GM19438 (cell line): ENCODE data around the gene GDF7.

ENCODE experiments used
- ATAC-seq: cut with Tn5 transposase; IDR thresholded peaks from one replicate; pipeline ENCODE4 v1.9.1; 2021; ENCODE audit warnings: low read depth; ENCODE audit not compliant: unreplicated experiment

Gene GDF7

DNA sequence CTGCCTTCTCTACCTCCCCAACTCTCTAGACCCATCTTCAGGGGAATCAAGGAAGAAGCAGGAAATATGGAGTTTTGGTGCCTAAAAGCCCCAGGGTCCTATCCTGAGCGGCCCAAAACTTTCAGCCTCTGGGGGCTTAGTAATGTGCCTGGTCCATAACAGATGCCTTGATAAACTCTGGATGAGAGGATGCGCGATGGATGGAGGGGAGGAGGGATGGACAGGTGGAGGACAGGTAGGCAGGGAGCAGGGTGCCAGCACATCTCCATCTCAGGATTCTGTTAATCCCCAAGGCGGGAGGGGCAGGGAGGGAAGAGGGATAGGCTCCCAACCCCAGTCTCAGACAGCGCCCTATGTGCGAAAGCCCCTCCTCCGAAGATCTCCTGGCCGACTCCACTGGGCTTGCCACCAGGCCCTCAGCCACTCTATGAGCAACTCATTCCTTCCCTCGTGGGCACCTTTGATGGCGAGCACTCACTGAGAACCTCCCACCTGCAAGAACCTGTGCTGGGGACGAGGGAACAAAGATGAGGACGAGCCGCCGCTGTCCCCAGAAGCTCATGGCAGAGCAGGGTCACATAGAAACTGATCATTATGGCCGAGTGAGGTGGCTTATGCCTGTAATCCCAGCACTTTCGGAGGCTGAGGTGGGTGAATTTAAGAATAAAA is 39.1 kb upstream of the GDF7 start:
- ATAC-seq = no peak

DNA sequence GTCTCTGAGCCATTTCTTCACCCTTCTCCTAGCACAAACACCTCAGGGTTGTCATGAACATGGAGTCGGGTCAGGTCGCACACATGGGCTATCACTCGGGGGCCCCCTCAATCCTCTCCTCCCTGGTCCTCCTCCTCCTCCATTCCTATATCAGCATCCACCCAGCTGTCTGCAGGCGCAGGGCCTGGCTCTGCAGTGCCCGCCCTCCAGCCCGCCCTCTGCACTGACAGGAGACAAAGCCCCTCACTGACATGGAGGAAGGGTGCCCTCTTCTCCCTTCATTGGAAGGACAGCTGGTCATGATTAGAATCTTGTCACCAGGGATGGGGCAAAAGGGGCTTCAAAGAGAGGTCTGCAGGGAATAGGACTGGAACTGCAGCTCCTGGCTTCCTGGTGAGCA is 37.8 kb upstream of the GDF7 start:
- ATAC-seq = no peak

DNA sequence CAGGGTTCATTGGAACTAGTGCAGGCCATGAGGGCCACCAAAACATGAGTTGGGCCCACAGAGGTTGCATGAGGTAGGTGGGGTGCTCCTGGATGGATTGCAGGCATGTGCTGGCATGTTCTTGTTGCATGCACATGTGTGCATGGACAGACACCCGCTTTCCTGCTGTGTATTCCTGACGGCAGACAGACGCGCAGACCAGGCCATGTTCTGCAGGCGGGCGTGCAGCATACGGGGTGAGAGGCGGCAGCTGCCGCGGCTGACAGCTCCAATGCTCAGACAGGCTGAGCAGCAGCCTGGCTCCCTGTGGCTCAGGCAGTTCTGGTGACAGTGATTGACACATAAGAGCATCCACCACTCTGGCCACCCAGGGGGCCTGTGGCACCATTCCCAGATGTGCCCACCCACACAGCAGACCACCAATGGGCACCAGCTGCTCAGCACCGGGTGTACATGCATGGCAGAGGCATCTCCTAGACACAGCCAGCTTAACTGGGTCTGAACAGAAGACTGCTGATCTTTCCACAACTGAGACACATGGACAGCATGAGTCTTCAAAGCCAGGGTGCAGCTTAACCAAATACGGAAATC is 37.3 kb upstream of the GDF7 start:
- no peak for ATAC-seq

DNA sequence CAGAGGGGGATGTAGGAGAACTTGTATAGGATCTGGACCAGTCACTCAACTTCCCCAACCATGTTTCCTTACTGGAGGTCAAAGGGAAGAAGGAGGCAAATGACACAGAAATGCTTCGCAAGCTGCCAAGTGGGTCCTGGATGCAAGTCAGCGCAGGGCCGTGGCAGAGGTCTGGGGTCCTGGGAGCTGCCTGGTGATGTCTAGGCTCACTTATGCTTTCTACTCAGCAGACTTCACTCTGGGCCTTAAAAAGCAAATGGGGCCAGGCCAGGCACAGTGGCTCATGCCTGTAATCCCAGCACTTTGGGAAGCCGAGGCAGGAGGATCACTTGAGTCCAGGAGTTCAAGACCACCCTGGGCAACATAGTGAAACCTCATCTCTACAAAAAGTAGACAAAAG is 36.0 kb upstream of the GDF7 start:
- ATAC-seq = no peak

DNA sequence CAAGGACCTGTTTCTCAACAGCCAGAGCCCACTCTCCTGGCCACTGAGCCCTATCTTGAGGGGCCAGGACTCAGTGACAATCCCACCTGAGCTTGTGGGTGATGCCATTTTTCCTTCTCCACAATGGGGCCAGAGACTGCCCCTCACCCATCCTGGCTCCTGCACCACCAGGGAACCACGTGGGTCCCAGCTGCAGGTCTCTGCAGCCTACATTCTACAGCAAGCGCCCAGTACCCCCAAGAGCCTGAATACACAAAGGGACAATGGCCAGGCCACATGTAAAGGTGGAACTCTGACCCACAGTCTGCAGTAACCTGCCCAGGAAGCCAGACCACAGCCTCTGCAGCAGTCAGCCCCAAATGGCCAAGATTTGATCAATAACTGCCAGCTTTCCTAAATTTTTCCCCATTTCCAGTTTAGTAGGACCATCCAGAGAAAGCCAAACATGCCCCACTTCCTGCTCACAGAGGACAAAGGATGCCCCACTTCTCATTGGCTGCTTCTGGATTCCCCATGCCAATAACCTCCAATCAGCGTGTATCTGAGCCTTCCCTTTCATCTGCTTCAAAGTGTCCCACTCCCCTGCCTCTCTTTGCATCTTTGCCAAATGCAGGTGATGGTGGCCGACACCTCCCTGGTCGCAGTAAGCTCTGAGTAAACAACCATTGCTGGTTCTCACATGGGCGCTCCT is 35.2 kb upstream of the GDF7 start:
- no peak for ATAC-seq

DNA sequence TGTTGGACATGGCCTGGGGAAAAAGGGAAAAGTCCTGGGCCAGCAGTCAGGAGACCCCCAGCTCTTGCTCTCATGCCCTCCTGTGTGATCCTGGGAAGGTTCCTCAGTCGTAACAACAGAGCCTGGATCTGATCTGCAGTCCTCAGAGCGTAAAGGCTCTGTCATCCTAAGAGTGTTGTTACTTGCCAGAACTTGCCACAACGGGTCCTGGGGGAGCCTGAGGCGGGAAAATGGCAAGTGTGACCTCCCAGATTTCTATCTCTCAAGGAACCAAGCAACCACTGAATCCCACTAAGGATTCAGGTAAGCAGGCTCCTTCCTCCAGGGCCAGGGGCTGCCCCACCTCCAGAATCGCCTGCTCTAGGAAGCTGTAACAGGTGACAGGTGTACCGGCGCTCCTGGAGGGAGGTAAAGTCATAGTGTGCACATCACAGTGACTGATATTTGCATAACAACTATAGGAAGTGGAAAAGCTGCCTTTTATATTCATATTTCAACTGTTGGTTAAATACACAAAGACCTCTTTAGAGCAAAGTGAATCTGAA is 34.4 kb upstream of the GDF7 start:
- ATAC-seq = no peak

DNA sequence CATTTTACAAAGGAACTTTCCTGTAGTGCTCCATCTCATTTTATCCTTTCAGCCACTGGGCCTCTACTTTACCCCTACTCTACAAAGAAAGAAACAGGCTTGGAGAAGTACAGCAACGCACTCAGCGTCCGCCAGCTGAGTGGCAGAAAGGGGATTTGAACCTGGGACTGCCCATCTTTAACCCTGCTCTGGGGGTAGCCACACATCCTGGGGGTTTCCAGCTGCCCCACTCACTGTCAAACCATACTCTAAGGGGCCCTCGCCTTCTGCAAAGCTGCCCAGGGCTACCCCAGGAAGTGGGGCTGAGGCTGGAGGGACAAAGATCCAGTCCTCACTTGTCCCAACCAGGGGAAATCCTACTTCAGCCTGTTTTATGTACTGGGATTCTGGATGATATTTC is 33.9 kb upstream of the GDF7 start:
- no peak for ATAC-seq

DNA sequence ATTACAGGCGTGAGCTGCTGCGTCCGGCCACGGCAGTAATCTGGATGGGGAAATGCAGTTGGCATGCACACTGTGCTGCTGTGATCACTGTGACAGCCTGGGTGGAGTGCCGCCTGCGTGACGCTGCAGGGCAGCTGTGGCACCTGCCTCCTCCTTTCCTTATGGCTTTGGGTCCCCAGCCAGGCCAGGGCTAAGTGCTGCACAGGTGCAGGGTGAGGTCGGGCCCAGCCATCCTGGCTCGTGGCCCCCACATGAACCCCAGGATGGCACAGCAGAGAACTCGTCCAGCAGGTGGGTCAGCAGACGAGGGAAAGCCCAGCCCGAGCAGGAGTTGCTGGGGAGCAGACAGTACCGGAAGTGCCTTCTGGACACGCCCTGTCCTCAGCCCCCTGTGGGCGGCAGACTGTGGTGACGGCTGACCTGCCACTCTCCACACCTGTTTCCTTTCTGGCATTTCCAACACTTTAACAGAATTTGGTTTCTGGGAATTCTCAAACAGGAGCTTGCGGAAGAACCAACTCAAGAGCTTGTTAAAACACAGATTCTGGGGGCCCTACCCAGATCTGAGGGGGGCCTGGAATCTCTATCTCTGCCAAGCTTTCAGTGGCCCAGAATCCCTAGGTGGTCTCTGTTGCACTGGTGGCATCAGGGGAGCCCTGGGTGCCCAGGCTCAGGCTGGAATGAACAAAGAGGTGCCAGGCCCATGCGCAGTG is 33.0 kb upstream of the GDF7 start:
- peak; percentile 71 for ATAC-seq

DNA sequence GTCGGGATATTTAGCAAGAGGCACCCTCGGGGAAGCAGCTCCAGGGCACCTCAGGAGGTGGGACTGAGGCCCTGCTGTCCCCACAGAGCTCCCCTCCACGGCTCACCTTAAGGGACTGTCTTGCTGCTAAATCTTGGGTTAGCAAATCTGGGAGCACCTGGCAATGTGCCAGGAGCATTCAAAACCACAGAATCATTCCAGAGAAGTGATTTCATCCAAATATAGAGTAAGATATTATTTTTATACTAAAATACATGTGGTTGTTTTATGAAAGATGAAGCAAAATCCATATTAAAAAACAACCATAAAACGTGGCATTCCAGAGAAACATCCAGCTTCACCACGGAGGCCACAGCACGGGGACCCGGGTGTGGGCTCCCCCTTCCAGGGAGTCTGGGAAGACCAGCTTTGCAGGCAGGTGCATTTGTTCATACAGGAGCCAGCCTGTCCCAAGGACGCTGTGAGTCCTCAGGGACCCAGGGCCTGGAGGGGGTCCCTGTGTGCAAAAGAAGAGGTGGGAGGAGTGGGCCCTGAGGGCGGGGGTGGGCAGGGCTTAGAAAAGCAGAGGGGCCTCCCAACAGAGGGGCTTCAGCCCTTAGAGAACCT is 32.3 kb upstream of the GDF7 start:
- peak; percentile 6 for ATAC-seq

DNA sequence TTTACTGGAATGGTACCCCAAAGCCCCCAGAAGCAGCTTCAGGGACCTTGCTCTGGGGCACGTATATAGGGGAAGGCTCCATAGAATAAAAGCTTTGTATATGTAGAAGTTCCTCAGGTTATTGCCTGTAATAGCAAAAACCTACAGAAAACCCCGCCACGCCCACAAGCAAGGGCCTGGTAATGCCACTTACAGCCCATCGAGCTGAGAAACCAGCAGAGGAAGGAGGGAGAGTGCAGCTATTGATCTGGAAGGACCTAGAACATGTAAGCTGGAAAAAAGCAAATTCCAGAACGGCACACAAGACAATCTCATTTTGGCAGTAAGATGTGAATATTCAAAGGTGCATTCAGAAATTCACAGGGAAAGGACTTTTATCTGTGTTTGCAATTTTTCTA is 31.8 kb upstream of the GDF7 start:
- no peak for ATAC-seq

DNA sequence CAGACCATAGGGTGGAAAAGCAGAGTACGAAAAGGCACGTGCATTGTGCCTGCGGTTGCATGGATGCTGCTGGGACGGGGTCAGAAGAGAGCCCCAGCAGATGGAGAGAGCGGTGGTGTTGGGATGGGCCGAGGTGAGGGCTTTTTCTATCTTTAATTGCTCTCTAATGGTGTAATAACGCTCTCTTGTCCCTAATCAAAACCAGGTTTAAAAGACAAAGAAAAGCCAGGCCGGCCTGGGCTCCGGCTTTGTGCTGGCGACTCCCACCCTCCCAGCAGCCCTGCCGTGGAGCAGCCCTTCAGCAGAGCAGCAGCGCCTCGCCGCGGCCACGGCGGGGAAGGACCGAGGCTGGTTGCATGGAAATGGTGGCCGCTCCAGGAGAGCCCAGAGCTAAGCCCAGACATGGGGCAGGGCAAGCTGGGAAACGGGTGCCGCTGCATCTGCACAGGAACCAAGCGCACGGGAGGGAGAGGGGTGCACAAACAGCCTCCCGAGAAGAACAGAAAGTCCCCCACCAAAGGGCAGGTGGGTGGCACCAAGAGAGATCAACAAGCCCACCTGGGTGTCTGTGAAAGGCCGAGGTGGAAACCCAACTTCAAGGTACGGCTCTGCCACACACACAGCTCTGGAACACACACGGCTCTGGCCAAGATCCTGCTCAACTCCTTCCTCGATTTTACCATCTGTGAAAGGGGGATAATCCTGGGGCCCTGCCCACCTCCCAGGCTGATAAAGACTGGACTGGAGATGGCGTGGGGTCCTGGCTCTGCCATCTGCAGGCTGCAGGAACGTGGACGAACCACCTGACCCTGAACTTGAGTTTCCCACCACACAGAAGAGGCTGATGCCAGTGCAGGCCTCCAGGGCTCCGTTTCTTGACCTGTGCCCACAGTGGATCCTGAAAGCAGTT is 31.0 kb upstream of the GDF7 start:
- peak; percentile 61 for ATAC-seq

DNA sequence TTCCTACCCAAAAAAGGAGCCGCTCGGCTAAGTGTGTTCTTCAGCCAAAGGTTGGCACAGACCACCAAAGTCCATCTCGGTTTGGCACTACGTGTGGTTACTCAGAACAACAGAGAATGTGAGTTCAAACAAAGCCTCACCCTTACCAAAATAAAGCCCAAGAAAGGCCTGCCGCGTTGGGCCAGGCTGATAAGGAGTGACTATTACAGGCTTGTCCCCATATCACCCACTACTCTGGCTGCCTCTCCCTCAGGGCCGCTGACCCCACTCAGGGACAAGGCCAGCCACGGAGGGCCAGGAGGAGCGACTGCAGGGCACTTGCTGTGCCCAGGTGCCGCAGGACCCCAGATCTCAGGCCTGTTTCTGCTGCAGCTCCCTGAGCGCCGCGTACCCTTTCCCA is 29.8 kb upstream of the GDF7 start:
- ATAC-seq = no peak

DNA sequence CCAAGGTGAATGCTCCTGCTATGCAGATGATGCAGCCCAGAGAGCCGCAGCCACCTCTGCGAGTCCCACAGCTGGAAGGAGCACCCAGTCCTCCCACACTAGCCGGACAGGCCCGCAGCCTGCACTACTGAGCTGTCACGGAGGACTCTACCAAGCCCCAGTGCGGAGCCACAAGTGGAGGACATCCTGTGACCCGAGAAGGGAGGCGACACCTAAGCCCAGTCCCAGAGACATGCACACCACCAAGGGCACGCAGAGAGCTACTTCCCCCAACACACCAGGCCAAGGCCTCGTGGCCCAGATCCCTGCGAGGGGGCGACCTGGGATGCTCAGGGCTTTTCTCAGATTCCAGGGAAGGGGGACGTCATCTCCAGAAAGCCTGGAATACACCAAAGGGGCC is 28.9 kb upstream of the GDF7 start:
- no peak for ATAC-seq

DNA sequence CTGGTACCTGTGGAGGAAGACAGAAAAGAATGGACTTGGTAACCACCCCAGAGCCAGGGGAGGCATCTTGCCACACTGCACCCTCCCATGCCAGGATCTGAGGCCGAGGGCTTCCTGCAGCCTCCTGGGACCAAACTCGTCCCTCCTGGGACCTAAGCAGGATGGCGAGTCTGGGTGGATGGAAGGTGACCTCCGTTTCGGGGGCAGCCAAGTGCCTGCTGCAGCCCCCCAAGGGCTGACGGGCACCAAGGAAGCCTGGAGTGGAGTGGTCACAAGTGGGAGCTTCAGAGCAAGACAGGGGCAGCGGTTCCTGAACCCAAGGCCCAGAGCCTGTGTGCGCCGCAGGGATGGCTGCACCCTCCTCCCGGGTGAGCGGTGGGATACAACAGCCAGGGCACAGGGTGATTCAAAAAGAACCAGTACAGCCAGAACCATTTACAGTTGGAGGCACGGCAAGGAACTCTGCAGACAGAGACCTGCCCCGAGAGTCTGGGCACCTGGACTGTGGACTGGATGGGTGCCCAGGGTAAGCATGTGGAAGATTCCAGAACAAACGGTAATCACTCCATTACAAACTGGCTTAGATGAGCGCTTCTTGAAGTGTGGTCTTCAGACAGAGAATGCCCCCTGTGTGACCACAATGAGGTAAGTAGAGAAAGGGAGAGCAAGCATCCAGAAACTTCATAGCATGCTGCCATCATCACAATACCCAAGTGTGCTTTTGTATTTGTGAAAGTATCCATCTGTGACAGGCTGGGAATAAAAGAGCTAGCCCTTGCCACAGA is 28.1 kb upstream of the GDF7 start:
- ATAC-seq = no peak

DNA sequence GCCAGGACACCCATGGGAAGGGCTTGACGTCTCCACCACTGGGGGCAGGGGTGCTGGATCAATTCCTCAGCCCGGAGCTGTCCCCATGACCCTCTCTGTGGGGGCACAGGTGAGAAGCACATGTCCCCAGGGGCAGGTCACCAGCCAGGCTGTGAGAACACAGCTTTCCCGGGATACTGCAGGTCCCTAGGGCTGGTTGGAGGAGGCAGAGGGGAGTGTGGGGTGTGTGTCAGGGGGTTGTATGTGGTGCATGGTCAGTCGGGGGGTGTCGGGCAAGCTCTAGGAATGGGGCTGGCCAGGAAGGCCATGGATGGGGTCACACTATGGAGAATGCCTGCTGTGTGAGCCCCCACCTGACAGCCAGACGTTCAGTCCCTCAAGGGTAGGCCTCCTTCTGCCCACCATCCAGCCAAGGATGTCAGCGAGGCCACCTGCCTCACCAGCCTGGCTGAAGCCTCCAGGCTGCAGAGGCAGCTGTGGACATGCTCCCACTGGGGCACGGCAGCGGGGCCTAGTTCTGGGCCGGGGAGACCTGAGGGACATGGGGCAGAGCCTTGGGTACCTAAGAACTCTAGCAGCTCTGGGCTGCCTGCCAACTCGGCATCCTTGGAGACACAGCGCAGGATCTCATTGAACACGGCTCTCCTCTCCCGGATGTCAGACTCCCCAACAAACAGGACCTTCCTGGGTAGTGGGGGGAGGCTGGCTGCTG is 26.4 kb upstream of the GDF7 start:
- ATAC-seq = no peak

DNA sequence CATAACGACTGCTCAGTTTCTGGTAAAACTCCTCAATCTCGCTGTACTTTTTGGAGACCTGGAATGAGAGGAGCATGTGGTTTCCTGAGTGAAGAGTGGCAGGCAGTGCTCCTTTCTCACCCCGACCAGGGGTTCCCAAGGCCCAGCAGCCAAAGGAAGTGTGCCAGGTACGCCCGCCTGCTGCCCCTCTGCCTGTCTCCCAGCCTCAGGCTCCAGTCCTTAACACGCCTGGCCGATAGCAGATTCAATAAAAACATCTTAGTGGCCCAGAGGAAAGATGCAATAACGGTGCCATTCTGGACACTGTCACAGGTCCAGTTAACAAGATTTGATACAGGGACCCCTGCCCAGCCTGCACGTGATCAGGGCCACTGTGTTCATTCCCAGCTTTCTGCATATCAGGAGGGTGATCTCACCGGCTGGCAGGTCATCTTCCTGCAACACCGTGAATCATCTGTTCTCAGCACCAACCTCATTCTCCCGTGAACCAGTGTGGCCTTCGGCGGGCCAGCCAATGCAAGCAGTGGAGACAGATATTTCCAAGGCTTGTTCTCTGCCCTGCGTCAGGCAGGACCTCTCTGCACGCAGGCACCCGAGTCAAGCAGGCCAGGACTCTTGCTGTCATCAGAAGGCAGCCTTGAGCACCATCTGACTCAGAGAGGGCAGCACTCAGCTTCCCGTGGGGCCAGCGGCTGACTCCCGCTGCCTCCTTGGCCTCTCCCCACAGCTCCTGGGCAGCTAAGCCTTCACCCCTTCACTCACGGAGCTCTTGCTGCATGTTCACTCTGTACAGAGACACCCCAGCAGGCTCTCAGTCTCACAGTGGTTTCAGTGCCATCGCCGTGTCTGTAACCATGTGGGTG is 25.6 kb upstream of the GDF7 start:
- no peak for ATAC-seq
